NOMO-1 (cell line): Measurements from ENCODE around the gene PCCA.

Source experiments
- DNase-seq, 2 experiments: peaks; one replicate each; lab custom pipeline; 2025; ENCODE audit not compliant: unreplicated experiment in 2 of 2; lab: John Stamatoyannopoulos, UW

The PCCA gene

DNA sequence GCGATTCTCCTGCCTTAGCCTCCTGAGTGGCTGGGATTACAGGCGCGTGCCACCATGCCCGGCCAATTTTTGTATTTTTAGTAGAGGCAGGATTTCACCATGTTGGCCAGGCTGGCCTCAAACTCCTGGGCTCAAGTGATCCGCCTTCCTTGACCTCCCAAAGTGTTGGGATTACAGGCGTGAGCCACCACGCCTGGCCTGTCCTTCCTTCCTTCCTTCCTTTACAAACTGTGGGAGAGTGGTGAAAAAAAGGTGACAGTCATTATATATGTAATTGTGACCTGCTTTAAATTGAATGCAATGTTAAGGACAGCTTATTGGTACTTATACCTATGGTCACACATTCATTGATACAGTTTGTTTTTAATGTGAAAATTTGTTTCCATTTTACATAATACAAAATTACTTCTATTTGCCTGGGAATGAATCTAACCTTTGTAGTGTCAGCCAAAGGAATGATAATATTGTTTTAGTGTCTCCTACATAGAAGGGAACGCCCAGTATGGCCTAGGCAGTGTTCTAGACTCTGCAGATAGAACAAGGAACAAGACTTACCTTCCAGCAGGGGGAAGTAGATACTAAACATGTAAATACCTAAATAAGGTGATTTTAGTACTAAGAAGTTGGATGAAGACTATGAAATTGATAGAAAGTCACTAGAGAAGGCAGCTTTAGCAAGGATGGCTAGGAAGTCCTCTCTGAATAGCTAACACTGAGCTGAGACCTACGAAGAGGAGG is 353.4 kb downstream of the PCCA start:
- DNase-seq = no peak

DNA sequence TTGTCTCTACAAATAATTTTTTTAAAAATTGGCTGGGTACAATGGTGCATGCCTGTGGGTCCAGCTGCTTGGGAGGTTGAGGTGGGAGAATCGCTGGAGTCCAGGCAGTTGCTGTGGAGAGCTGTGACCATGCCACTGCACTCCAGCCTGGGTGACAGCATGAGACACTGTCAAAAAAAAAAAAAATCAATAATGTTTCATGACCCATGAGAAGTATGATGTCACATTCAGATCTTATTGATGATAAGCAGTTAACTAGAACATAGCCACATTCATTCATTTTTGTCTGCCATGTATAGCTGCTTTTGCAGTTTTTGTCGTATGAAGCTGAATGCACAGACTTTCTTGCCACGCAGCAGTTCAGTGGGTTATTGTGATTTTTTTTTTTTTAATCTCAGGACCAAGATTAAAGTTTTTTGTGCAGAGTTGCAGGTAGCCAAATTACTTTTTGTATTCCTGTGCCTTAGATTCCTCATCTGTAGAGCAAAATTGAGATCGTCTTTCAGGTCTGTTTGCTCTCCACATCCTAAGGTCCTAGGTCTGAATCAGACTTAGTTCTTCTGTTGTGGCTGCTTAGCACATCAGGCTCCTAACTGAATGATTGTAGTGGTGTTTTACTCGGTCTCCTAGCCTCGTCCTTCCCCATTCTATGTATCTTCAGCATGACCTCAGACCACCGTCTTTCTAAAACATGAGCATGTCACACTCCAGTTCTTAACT is 354.5 kb downstream of the PCCA start:
- DNase-seq = no peak

DNA sequence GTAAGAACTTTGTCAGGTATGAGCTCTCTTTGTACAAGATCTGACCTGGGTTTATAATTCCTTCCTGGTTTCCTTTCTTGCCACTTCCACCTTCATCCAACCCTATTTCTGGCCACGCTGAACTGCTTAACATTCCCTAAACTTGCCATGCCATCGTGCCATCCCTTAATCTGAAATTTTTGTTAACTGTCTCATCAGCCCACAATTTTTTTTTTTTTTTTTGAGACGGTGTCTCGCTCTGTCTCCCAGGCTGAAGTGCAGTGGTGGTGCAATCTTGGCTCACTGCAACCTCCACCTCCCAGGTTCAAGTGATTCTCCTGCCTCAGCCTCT is 355.1 kb downstream of the PCCA start:
- DNase-seq = no peak

DNA sequence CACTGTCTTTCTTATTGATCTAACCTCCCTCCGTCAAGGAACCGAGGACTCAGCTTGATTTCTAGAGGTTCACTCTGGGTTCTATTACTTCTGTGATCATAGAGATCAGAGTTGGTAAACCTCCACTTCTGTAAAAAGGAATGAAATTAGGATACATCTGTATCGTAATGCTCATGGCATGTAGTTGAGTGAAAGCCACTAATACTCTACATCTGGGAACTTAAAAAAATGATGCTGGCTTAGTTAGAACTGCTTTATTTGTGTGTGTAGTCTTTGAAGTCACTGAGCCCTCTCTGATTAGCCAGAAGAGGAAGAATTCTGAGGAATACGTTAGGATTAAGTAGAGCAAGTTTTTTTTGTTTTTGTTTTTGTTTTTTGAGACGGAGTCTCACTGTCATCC is 358.9 kb downstream of the PCCA start:
- no peak for DNase-seq

DNA sequence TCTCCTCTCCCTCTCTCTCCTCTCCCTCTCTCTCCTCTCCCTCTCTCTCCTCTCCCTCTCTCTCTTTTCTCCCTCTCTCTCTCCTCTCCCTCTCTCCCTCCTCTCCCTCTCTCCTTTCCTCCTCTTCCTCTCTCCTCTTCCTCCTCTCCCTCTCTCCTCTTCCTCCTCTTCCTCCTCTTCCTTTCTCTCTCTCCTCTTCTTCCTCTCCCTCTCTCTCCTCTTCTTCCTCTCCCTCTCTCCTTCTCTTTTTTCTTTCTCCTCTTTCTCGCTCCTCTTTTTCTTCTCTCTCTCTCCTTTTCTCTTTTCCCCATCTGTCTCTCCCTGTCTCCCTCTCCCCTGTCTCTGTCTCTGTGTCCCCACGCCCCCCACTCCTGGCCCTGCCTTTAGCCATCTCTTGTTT is 363.0 kb downstream of the PCCA start:
- DNase-seq = no peak

DNA sequence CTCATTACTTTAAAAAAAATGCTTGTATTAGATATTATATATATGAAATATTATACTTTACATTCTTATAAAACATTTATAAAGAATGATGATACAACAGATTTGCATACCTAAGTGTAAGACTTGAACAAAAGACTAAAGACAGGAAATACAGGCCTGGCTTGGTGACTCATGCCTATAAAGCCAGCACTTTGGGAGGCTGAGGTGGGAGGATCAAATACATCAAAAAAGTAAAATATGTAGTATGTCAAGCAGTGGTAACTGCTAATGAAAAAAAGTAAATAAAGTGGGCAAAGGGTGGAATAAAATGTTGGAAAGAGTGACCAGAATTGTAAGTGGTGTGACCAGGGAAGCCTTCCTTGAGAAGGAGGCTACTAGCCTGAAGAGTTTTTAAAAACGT is 366.0 kb downstream of the PCCA start:
- DNase-seq = no peak

DNA sequence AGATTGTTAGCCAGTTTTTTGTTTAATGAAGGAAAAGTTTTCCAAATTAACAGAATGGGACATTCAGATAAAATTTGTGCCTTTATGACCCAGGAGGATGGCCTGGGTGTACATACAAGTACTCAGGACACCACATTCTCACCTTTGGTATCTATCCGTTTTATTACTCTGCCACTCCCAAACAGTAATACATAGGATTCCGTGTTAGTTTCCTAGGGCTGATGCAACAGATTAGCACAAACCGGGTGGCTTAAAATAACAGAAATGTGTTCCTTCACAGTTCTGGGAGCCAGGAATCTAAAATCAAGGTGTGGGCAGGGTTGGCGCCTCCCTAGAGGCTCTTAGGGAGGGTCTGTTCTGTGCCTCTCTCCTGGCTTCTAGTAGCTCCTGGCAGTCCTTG is 369.8 kb downstream of the PCCA start:
- DNase-seq = no peak

DNA sequence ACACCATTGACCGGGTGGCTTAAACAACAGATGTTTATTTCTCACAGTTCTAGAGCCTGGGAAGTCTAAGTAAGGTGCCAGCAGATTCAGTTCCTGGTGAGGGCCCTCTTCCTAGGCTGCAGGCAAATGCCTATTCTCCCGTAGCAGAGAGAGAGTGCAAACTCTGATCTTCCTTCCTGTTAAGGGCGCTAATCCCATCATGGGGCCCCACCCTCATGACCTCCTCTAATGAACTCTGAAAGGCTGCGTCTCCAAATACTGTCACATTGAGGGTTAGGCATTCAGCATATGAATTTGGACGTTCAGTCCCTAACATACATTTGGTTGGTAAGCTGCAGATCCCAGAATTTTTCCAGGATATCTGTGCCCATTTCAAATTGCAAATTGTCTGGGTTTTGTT is 370.9 kb downstream of the PCCA start:
- no peak for DNase-seq

DNA sequence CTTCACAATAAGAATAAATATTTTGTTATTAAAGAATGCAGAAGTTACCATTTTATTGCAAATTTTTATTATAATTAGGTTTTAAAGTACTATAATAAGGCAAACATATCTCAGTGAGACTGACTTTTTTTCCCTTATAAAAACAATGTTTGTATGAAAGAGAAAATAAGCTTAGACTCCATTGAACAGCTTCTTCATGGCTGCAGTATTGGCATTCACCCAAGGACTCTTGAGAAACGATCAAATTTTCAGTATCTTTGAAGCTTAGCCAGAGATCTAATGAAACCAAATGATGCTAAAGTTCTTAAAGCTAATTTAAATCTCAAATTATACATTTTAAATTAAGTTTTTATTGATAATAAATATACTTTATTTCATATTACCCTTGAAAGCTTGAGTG is 371.4 kb downstream of the PCCA start:
- no peak for DNase-seq

DNA sequence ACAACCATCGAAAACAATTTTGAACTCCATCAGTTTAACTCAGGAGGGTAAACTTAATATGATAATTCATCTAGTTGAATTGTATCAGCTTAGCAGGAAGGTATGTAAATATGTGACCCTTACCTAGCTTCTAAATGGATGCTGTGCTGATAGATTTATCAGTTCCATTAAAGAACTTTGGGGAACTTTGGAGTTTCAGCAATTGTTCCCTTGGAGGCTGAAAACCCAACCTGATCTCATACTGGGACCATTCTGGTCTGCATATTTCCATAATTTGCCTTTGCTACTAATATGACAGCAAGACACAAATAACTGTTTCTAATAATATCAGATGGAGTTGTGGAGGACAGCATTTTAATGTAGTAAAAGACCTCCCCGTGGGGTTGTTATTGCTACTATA is 371.9 kb downstream of the PCCA start:
- DNase-seq = no peak

DNA sequence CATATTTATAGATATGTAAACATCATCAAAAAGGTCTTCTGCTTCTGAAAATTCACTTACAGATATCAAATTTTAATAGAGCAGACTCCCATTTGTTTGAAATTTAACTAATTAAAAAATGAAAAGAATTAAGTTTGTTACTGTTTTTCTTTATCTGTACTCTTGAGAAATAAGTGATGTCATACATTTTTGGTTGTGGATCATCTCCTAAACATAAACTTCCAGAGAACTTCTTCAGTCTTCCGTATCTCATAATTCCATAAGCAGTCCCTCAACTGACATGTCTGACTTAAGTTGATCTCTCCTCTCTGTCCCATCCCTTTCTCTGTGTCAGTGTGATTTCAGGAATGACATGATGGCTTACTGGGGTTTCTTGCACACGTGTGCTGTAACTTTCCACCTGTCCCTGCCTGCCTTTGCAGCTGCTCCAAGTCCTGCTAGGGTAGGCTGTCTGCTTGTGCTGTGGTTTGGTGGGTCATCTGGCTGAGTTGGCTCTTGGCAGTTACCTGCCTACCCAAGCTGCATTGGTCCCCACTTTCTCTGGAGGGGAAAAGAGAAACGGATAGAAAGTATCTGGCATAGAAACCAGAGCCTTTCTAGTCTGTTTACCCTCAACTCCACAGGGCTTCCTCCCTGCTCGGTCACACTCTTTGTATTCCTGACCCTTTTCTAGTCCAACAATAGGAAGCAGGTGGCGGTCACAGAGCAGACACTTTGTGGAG is 372.6 kb downstream of the PCCA start:
- DNase-seq = no peak

DNA sequence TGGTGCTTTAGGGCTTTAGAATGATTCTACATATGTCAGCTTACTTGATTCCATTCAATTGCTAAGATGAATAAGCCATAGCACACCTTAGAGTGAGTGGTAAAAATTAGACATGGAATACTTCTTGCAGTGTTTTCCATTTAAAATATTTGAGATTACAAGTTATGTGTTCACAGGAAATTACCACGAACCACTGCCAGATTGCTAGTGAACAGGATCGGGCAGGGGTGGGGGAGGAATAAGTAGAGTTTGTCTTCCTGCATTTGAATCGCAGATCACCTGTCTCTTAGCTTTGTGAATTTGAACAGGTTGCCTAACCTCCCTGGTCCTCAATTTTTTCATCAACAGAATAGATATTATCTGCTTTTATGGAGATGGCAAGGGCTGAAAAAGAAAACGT is 375.1 kb downstream of the PCCA start:
- no peak for DNase-seq

DNA sequence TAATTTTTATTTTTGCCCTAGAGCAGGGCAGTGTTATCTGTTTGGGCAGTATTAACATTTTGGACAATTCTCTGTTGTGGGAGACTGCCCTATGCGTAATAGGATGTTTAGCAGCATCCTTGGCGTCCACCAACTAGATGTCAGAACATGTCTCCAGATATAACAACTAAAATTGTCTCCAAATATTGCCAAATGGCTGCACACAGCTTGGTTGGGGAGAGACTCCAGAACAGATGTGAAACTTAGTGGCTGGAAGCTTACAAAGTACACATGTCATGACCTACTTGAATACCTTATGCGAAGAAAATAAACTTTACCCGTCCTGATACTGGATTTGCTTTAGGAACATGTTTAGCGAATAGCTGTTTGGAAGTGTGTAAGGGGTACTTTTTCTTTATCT is 376.7 kb downstream of the PCCA start:
- no peak for DNase-seq

DNA sequence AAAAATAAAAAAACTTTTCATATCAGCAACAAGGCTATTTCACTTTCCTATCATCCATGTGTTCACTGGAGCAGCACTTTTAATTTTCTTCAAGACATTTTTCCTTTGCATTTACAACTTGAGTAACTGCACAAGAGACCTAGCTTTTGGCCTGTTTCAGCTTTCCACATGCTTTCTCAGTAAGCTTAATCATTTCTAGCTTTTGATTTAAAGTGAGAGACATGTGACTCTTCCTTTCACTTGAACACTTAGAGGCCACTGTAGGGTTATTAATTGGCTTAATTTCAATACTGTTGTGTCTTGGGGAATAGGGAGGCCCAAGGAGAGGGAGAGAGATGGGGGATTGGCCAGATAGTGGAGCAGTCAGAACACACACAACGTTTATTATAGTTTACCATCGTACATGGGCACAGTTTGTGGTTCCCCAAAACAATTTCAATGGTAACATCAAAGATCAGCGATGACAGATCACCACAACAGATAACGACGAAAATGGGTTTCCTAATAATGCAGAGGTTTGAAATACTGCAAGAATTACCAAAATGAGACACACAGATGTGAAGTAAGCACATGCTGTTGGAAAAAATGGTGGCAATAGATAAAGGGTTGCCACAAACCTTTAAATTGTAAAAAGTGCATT is 382.1 kb downstream of the PCCA start:
- no peak for DNase-seq

DNA sequence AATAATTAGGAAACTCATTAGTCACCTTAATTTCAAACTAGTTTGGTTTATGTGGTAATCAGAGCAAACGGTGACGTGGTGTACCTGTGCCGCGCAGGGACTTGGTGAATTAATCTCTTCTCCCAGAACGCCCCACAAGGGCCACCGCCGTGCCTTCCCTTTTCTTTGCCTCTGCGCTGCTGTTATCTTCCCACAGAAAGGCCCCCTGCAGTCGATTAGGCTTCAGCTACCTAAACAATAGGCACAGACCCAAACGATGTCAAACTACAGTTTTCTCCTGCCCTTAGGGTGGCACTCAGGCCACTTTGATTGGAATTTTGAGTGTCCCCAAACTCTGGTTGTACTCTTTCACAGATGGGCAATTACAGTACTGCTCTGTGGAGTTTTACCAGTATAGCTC is 384.2 kb downstream of the PCCA start:
- DNase-seq = no peak

DNA sequence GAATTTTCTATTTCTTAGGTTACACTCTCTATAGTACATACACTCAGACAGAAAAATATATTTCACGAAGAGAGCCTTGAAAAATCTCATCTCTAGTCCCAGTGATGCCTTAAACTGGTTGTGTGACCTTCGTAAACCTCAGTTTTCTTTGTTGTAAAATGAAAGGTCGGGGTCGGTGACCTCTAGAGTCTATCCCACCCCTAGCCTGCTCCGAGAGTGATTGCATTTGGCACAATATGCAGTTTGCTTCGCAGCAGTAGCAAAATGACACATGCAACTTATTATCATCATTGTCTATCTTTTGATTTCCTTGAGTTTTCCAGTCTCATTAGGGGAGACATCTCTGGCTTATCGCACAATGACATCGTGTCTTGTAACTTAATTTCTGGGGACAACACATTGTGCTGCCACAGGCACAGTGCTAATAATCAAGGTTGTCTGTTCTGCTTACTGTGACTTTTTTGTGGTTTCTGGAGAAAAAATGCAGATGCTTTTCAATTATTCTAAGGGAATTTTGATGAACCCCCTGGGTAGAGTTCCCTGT is 384.7 kb downstream of the PCCA start:
- DNase-seq = no peak

DNA sequence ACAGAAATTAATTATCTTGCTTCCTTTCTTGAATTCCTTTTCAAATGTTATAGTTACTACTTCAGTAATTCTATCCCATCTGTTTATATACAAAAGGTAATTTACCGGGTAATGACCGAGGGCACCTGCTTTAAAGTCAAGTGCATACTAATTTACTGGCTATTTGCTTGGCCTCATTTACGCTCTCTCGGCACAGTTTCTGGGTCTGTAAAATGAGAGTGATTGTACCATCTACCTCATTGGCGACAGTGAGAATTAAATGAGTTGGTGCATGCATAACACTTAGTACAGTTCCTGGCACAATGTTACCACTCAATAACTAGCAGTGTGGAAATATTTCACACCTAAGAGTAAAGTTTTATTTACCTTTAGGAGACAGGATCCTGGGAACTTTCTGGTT is 388.1 kb downstream of the PCCA start:
- no peak for DNase-seq

DNA sequence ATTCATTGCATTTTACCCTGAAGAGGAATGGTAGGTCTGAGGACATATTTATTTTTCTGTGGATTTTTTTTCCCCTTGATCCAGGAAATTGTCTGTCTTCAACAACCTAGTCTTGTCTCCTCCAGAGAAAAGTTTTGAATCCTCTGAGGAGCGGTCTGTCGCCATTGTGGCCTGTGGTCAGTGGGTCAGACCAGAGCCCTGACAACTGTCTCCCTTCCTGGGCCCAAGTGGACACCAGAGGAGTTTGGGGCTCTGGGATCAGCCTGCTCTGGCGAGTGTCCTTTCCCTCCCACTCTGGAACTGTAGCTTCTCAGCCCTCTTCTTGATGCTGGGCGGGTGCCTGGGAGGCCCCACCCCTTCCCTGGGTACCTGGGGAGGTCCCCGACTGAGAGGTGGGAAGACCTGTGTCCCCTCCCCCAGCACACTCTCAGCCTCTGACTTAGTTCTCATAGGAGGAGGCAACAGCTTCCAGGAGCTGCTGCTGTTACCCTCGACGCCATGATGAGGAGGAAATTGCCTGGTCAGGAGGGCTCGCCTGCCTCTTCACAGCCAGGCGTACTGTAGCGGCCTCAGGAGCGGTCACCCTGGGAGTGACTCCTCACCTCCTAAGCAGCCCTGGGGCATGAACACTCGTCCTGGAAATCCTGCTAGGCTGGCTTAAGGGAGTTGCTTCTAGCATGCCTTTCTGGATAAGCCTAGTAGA is 389.4 kb downstream of the PCCA start:
- DNase-seq = no peak

DNA sequence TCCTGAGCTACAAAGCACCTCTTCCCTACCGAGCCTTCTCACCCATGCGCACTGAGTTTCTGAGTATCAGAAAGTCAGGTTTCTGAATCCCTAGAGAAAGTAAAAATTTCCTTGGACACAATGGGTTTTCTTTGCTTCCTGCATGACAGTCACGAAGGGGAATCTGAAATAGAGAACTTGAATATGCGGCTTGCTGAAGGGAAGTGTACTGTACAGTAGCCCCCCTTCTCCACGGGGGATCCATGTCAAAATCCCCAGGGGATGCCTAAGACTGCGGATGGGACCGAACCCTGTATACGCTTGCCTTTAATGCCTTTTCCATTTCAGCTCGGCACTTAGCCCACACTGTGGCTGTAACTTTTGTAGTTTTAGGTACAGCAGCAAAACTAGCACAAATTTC is 391.8 kb downstream of the PCCA start:
- DNase-seq = no peak

DNA sequence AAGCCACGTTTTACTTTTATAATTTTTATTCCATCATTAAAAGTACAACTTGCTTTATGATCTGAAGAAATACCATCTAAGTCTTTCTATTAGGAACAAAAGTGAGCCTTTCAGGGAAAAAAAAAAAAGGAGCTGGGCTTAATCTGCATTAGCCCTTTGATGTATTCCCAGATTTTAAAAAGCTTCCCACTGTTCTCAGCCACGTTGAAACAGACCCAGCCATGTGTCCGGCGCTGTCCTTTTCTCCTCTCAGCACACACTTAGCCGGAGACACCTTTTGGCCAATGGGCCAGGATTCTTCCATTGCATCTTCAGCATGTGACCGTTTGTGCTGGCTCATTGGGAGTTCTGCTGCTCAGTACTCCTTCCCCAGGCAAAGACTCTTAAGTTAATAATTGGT is 394.2 kb downstream of the PCCA start:
- no peak for DNase-seq
